GM19351 (cell line): ENCODE results near the gene RPAP3.

Experiments used
- ATAC-seq: cut with Tn5 transposase; IDR thresholded peaks from one replicate; pipeline ENCODE4 v1.9.1; 2021; ENCODE audit warnings: mild to moderate bottlenecking, moderate library complexity; ENCODE audit not compliant: unreplicated experiment

The RPAP3 gene

DNA sequence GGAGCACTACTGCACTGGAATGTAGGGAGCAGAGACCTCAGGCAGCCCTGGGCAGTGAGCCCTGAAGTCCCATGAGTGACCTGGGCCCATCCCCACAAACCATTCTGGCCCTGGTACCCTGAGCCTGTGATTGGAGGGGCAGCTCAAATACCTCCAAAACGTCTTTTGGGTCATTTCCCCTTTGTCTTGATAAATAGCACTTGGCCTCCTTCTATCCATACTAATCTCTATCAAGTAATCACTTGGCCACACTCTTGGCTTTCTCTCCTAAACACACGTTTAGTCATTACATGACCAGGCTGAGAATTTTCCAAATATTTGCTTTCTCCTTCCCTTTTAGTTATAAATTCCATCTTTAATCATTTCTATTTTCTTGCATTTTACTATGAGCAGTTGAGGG lies 91.3 kb downstream of the RPAP3 start:
- ATAC-seq: no peak

DNA sequence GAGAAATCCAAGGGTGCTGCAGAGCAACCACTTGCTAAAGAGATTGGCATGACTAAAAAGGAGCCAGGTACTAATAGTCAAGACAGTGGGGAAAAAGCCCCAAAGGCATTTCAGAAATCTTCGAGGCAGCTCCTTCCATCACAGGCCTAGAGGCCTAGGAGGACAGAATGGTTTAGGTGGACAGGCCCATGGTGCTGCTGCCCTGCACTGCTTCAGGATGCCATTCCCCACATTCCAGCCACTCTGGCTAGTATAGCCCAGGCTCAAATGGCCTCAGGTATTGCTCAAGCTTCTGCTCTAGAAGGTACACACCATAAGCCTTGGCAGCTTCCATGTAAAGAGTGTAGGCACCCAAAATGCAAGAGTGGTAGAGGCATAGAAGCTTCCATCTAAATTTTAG lies 92.9 kb downstream of the RPAP3 start:
- ATAC-seq: no peak

DNA sequence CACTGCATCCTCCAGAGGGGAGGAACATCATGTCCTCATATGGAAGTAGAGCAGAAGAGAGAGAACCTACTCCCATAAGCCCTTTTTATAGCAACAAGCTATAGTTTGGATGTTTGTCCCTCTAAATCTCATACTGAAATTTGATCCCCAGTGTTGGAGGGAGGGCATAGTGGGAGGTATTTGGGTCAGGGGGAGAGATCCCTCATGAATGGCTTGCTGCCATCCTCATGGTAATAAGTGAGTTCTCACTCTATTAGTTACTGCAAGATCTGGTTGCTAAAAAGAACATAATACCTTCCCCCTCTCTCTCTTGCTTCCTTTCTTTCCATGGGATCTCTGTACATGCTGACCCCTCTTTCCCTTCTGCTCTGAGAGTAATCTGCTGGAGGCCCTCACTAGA lies 93.9 kb downstream of the RPAP3 start:
- no peak for ATAC-seq
